NT2/D1 (cell line): ENCODE data around the gene PIGM.

Experiments
- SUZ12 ChIP-seq: IDR thresholded peaks from 2 replicates; pipeline ENCODE4 v1.6.1; 2011; ENCODE audit not compliant: insufficient read length, insufficient read depth; ENCODE audit errors: extremely low read depth
- YY1 ChIP-seq: IDR thresholded peaks from 2 replicates; pipeline ENCODE4 v1.6.1; 2011; ENCODE audit not compliant: insufficient read length, insufficient read depth

DNA sequence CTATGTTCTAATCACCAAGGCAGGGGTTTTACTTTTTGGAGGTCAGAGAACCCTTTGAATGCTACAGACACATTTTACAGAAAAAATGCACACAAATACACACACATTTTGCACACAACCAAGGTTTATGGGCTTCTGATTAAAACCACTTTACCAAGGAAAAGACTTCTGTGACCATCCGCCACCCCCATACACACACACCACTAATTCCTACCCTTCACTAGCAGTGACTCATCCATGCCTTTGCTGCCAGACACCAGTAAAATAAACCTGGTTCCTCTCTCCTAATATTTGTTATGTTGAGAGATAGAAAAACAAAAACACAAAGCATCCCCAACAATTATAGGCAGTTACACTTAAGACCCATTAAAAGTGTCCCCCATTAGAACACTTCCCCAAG is 12.9 kb downstream of the PIGM start:
- TF ChIP-seq YY1 (no peak), SUZ12 (no peak)
